NCI-H748 treated with DMSO at 0.1 percent for 48 hours (cell line): ENCODE data around the gene KCNQ1.

Experiments
- DNase-seq: peaks from one replicate; lab custom pipeline; 2025; lab: John Stamatoyannopoulos, UW

The KCNQ1 gene

DNA sequence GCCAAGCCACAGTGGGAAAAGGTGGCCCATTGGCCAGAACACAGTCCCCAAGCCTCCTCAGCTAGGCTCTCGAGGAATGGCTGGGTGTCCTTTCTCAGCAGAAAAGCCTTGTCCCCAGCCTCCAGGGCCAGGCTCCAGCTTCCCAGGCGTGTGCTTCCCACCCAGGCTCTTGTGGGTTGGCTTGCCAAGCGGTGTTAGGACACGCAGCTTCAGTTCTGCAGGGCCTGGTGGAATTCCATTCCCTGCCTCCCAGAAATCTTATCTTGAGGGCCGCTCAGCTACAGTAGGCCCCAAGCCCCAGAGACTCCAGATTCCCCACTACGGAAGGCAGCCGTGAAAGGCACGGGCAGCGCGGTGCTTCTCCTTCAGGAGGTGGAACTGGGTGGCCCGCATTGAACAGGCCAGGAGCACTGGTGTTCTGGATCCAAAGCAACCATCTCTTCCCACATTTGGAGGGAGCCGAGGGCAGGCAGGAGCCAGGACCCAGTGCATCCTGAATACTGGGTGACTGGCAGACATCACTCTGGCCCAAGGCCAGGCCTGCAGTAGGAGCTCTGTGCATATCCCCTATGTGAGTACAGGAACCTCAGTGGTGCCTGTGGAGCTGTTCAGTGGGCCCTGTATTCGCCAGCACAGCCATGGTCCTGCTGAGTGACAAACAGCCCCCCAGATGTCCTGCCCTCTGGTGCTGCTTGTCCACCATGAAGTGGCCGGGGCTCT, 271.7 kb downstream of the KCNQ1 start:
- DNase-seq, result no peak

- no peak for DNase-seq
These were observed 272.9 kb downstream of the KCNQ1 start for GRCh38 chr11:2717561-2718325.

- DNase-seq, result no peak
These were observed 274.1 kb downstream of the KCNQ1 start for GRCh38 chr11:2718817-2719438.

DNA sequence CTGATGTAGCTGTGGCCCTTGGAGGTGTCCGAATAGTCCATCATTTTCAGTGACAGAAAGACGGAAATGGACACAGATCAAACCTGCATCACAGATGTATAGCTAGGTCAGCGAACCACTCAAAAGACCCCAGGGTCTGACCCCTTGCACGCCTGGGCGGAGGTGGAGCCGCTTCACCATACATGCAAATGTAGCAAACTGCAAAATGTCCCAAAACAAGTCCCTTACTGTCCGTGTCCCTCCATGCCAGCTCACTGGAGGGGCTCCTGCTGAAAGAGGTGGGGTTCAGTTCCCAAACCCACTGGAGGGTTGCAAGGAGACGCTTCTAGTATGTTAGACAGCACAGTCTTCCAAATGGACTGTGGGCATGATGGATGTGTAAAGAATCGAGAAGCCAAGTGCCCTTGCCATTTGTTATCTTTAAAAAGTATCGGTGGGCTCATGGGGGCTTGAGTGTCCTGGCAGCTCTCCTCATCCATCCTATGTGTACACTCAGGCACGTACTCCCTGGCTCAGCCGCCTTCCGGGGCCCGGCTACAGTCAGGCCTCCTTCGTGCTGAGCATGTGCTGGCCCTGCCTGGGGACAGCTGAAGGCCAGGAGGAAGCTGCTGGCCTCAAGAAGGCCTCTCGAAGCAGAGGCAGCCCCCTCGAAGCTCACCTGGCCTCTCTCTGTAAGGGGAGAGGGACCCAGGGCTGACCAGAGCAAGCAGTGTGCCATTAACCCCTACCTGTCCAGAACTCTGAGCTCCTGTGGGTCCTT, 275.2 kb downstream of the KCNQ1 start:
- no peak for DNase-seq

- DNase-seq, result no peak
These were observed 276.6 kb downstream of the KCNQ1 start for GRCh38 chr11:2721210-2721916.

DNA sequence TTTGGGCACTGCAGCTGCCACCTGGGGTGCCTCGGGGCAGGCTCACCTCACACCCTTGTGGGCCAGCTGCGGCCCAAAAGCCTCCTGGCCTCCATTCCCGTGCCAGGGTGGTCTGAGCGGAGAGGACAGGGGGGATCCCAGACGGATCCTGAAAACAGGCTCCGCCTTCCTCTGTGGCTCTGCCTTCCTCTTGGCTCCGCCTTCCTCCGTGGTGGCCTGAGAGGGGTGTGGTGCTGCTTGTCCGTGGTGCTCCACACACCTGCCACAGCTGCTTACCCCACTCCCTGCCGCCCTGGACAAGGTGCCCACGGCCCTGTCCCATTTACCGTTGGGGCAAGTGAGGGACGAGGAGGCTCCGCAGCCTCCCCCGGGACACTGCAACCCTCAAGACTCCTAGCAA, 278.1 kb downstream of the KCNQ1 start:
- DNase-seq, result no peak

DNA sequence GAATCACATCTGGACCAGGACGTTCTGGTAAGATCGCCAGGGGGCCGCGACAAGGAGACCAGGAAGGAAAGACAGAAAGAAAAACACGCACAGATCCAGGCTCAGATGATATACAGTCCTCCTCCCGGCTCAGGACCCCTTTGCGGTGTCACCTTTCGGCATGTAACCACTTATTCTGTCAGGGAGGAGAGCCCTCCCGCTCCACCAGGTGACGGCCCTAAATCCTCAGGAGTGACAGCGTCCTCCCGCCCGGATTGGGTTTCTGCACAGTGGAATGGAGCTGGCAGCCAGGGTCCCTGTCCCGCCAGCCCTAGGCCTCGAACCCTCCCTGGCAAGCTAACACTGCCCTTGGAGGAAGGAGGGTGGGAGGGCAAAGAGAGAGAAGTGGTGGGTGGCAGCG, 279.3 kb downstream of the KCNQ1 start:
- no peak for DNase-seq

DNA sequence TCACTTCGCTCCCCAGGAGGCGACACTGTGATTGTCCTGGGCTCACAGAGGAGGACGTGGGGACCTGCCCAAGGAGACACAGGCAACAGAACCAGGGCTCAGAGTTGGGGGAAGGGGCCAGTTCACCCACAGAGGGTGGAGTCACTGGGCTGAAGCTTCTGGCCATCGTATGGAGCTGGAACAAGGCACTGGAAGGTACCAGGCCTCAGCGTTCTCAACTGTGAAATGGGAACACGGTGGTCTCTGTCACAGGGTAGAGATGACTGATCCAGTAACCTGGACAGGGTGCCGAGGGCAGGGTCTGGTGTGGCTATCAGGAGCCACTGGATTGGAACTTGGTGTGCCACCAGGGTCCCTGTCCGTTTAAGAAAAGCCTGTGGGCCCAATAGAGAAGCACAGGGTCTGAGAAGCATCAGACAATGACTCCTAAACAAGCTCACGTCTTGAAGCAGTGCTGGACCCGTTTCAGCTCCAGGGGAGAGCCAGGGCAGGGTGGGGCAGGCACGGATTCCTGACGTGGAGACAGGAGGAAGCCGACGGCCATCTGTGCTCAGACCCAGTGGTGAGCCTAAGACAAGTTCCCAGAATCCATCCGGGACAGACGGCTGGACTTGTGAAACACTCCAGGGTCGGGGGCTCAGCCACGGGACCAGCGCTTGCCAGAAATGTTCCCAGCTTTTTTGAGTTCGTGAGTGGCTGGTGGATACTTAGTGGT, 280.0 kb downstream of the KCNQ1 start:
- DNase-seq, result no peak

DNA sequence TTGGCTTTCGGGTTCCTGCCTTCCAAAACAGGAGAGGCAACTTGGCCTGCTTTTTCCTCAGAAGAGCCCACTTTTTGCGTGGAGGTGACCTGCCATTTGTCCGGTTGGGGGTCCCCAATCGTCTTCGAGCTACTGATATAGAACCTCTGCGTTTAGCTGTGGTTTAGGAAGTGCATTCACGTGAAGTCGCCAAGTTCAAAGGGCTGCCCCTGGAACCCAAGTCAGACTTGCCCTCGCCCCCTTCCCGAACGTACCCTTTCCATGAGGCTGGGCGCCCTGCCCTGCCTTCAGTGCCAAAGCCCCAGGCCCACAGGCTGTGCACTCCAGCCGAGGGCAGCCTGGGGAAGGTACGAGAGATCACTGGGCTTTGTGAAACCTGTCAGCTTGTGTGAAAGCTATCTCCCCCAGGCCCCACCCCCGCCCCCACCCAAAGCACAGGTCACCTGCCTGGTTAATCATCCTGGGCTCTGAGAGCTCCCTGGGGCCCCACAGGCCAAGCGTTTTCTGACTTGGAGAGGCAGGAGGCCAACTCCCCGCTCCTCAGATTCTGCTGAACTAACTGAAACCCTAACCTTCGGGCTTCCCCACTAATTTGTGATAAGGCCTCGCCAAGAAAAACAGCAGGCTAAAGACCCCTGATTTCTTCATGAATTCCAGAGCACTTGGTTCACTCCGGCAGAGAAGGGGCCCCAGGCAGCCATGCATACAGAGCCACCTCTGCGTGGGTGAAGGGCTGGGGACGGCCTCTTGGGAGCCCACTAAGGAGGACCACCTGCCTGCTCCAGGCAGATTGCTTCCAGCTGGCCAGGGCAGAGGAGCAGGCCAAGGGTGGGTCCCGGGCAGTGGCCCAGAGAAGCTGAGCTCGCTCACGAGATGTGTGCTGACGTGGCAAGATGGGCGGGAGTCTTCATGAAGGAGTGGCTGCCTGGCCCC, 280.8 kb downstream of the KCNQ1 start:
- DNase-seq, result no peak

- DNase-seq, result no peak
These were observed 282.2 kb downstream of the KCNQ1 start for GRCh38 chr11:2726964-2727363.

- no peak for DNase-seq
These were observed 283.4 kb downstream of the KCNQ1 start for GRCh38 chr11:2728128-2728662.

DNA sequence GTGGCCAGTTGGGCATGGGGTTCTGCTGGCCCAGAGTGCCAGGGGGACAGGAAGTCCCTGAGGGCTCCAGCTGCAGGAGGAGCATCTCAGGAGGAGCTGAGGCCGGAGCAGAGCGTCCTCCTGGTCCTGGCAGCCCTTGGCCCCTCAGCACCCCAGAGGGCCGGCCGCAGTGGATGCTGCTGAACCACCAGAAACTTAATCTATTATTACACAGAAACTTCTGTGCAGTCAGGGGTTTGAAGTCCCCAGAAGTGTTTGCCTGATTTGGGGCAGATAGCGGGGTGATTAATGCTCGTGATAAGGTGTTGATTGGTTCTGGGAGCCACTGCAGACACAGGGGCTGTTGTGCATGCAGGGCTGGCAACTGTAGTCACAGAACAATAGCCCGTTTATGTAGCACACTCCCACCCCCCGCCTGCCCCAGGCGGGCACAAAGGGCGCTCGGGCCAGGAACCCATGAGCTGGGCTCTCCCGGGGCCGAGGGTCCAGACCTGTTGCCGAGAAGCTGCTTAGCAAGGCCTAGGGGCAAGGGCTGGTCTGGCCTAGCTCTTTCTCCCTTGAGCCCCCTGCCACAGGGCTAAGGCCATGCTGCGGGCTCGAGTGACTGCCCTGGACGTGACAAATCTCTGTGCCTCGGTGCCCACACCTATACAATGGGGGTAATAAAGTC, 284.0 kb downstream of the KCNQ1 start:
- DNase-seq, result no peak

- DNase-seq, result no peak
These were observed 285.0 kb downstream of the KCNQ1 start for GRCh38 chr11:2729841-2730240.

GRCh38 chr11:2730272-2731129, 285.7 kb downstream of the KCNQ1 start:
- DNase-seq, result no peak

DNA sequence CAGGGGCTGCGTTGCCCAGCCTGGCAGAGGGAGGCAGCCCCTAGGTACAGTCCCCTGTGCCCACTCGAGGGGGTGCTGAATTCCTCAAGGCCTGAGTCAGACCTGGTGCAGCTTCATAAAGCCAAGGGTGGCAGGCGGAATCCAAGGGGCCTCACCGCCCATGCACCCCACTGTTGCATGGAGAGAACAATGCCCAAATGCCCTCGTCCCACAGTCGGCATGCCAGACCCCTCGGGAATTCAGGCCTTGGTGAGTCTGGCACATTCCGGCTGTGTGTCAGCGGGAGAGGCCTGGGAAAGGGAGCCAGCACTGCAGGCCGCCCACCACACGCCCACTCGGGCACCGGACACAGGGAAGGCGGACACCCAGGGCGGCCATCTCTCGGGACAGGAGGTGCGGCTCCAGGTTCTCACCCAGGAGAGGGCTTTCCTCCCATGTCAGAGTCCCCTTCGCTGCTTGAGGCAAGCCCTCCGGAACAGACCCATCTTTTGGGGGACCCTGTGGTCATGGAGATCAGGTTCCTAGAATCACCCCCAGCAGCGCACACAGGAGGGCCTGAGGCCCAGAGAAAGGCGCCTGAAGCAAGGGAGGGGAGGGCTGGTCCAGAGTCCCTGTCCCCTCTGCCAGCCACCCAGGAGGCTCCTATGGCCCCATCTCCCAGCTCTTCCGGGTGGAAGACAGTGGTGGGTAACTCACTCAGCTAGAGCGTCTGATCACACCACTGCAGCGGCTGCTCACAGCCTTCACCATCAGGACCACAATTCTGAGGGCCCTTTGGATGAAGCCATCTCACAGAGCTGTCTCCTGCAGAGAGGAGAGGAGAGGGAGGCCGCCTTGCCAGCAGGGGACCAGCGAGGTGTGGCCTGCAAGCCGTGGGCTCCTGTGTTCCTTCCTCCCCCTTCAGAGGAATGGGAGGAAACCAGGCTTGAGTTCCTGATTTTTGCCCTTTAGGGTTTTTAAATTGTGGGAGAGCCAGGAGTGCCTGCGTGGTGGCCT, 286.6 kb downstream of the KCNQ1 start:
- DNase-seq, result no peak

DNA sequence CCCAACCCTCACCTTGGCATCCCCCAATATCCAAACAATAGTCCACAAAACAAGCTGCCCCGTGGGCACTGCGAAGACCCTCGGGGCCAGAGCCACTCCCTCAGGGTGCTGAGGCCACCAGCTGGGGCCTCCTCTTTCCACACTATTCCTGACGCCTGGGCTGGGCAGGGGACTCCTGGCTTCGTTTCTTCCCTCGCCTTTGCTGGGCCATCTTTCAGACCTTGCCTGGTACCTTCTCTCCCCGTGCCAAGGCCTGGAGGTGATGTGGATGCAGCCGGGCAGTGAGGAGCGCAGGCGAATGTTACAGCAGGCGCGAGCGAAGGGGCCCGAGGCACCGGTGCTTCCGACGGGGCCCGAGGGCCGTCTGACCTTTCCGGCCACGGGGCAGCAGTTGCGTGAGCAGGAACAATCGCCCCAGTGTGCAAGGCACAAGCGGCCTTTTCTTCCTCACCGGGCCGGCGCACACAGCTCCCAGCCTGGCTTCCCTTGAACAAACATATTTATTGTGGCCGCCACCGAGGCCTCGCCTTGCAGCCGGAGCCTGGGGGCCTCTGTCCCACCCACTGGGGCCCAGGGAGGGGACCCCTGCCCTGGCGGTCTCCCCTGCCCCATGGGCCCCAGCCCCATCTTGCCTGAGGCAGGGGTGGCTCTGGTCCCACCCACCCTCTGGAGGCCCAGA, 287.6 kb downstream of the KCNQ1 start:
- no peak for DNase-seq
